ENCODE measurements around the gene PLCB1.

PLCB1 gene

GRCh38 chr20:8917084-8917483 is 785.0 kb downstream of the PLCB1 start:
- no peak for DNase-seq

DNA sequence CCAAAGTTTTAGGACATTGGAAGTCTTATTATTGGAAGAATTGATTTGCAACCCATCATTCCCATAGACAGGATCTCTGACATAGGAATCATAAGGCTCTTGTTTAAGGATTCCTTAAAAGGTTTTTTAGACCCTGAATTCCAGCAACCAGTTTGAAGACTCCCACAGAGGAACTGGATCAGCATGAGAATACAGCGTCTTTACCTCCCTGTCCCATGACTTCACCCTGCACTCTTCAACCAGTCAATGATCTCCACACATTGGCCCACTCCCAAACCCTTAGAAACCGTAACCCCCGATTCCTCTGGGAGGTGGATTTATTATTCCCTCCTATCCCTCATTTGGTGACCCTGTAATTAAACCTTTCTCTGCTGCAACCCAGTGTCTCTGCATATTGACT is 786.1 kb downstream of the PLCB1 start:
- no peak for DNase-seq

DNA sequence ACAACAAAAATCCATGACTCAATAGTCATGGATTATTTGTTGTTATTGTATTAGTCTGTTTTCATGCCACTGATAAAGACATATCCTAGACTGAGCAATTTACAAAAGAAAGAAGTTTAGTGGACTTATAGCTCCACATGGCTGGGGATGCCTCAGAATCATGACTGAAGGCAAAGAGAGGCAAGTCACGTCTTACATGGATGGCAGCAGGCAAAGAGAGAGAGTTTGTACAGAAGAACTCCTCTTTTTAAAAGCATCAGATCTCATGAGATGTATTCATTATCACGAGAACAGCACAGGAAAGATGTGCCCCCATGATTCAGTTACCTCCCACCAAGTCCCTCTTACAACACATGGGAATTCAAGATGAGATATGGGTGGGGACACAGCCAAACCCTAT is 792.5 kb downstream of the PLCB1 start:
- no peak for DNase-seq

DNA sequence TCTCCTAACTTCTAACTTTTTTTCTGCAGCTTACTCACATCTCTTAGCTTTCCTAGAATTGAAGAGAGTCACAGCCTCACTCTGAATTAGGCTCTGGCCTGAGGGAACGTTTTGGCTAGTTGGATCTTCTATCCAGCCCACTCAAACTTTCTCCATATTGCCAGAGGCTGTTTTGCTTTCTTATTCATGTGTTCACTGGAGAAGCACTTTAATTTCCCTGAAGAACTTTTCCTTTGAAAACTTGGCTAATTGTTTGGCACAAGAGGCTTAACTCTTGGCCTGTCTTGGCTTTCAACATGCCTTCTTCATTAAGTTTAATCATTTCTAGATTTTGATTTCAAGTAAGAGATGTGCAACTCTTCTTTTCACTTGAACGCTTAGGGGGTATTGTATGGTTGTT is 798.7 kb downstream of the PLCB1 start:
- DNase-seq: no peak

- DNase-seq: no peak
These were observed 800.4 kb downstream of the PLCB1 start for GRCh38 chr20:8932192-8933165.

- DNase-seq: no peak
These were observed 801.3 kb downstream of the PLCB1 start for GRCh38 chr20:8933381-8933807.

DNA sequence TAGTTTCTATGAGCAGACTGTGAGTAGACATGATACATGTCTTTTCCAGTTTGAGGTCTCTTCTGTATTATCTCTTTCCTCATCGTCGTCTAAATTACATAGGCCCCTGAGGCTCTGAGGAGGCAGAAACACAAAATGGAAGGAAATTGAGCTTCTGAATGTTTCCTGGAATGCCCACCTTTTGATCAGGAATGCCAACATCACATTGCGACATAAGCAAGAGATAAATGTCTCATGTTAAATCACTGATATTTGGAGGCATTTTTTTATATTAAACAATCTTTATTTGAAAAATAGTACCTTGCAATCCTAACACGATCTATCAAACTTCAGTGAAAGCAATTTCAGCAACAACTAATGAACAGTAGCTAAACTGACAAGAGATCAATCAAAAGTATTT is 802.3 kb downstream of the PLCB1 start:
- DNase-seq: no peak
